ENCODE measurements around the gene MAD1L1. TPM values are rescaled to one million over a fixed set of nuclear protein-coding genes. Genes with fewer than 3 reads are reported as not detected.

The MAD1L1 gene
- total and polyA plus RNA-seq, 2 of the 8 experiments (the other 6 are each of a cell fraction or from before 2014, with no cell fraction given): 40.4 to 44.6 TPM

- FAIRE-seq (no peak), DNase-seq (ENCODE audit: low read depth in 1 of 2, low spot score in 2 of 2) (no peak)
- no peak for TF ChIP-seq SP4 (IDR thresholded peaks at IDR 0.05; ENCODE audit: low read length)
- TF ChIP-seq TEAD4 (IDR thresholded peaks at IDR 0.05; ENCODE audit: low read depth, low read length): no peak
- TF ChIP-seq SAP30 (IDR thresholded peaks at IDR 0.05; ENCODE audit: insufficient read depth, insufficient replicate concordance, low read length): no peak
- no peak for TF ChIP-seq TCF12 (IDR thresholded peaks at IDR 0.05; ENCODE audit: low read depth, low read length)
- no peak for TF ChIP-seq NRF1 (IDR thresholded peaks at IDR 0.05; ENCODE audit: low read depth, low read length)
- no peak for TF ChIP-seq KDM4A (IDR thresholded peaks at IDR 0.05; ENCODE audit: low read depth, low read length, severe bottlenecking)
- TF ChIP-seq GABPA (IDR thresholded peaks at IDR 0.05; ENCODE audit: borderline replicate concordance, insufficient read depth, low read length): no peak
- TF ChIP-seq BRCA1 (IDR thresholded peaks at IDR 0.05; ENCODE audit: low read depth, low read length): no peak
- TF ChIP-seq CTBP2 (IDR thresholded peaks at IDR 0.05; ENCODE audit: borderline replicate concordance, insufficient read depth, insufficient read length, low read length): no peak
- TF ChIP-seq JUND (IDR thresholded peaks at IDR 0.05; ENCODE audit: low read length): no peak
- TF ChIP-seq CBX5 (IDR thresholded peaks at IDR 0.05; ENCODE audit: low read depth, low read length): no peak
- TF ChIP-seq NANOG (IDR thresholded peaks at IDR 0.05; ENCODE audit: insufficient read depth, low read depth, low read length, poor library complexity, severe bottlenecking): no peak
These were observed 200.5 kb downstream of the MAD1L1 start for GRCh38 chr7:2032030-2032875.

More at GRCh38 chr7:2032030-2032875, 200.5 kb downstream of the MAD1L1 start:
- no peak overlapping the region for H3K4ac ChIP-seq (replicated peaks; ENCODE audit: insufficient read length, low read depth, low read length)
- H3K9ac ChIP-seq (replicated peaks in 1 of 4; ENCODE audit: extremely low read depth in 1 of 4, low read depth in 3 of 4, low read length in 3 of 4): no peak overlapping the region
- CTCF ChIA-PET (ENCODE audit: partially characterized antibody): interaction anchor here (0.8 to 2.3 kb wide), 6 partner anchors 9 to 112 kb away, joined by 3 to 7 read pairs (median 4); no protein-coding TSS in a partner anchor
- 83% methylated on average over 26 of the region's 26 CpGs; no CpG with 5 or more reads in 1 of the 2 experiments for WGBS, 2 experiments (ENCODE audit: extremely low coverage in 1 of 2, insufficient coverage in 1 of 2, insufficient read length in 1 of 2, insufficient replicate concordance in 2 of 2, low coverage in 1 of 2, low lambda C conversion rate in 2 of 2, missing lambda C conversion rate in 1 of 2)
- peaks cover 0 to 16% (median 3%) of the 10 kb centered on the region in 4 experiments; a peak in 2 of 7 replicates for H3K4me1 ChIP-seq (replicated peaks in 1 of 4; ENCODE audit: control insufficient read depth in 3 of 4, insufficient read depth in 4 of 4, low read length in 3 of 4)
- H2AK5ac ChIP-seq (ENCODE audit: low read depth, low read length): 0 out of 2 replicates have a peak overlapping the region, but pooled peaks have one; percentile 26
- no peak overlapping the region for H4K91ac ChIP-seq (replicated peaks; ENCODE audit: insufficient read length, low read length)
- H3K36me3 ChIP-seq (ENCODE audit: control insufficient read depth in 2 of 4, insufficient read depth in 4 of 4, low read length in 3 of 4): no peaks in the 10 kb centered on the region
- H3K4me3 ChIP-seq (ENCODE audit: extremely low read depth in 1 of 4, insufficient read depth in 2 of 4, low read depth in 3 of 4, low read length in 4 of 4): no peak overlapping the region
- no peak overlapping the region; the same call in 1 of the 2 replicates for H4K8ac ChIP-seq (ENCODE audit: extremely low read depth, insufficient read depth, low read length)
- no peaks in the 10 kb centered on the region; a peak in 1 of 4 replicates for H3K79me2 ChIP-seq (ENCODE audit: control insufficient read depth in 1 of 2, insufficient read depth in 2 of 2, low read length in 2 of 2)
- peaks cover 0 to 5% of the 10 kb centered on the region in 2 experiments for H4K20me1 ChIP-seq (replicated peaks in 1 of 2; ENCODE audit: control insufficient read depth in 1 of 2, insufficient read depth in 2 of 2, low read length in 2 of 2)
- H4K5ac ChIP-seq (ENCODE audit: insufficient read length, low read depth, low read length): no peak overlapping the region
- H2BK5ac ChIP-seq (ENCODE audit: low read depth, low read length): 0 out of 2 replicates have a peak overlapping the region, but pooled peaks have one; percentile 61
- no peak overlapping the region for H2BK12ac ChIP-seq (ENCODE audit: low read depth, low read length)
- H3K23ac ChIP-seq (ENCODE audit: insufficient read length): no peak overlapping the region
- H2BK120ac ChIP-seq (replicated peaks; ENCODE audit: low read depth, low read length): no peak overlapping the region
- H3K4me2 ChIP-seq (ENCODE audit: insufficient read depth in 1 of 2, low read depth in 2 of 2, low read length in 2 of 2): no peak overlapping the region
- H3K9me3 ChIP-seq (ENCODE audit: insufficient read depth in 2 of 2, low read depth in 1 of 2, low read length in 1 of 2): no peaks in the 10 kb centered on the region
- no peak overlapping the region for H3K27ac ChIP-seq (ENCODE audit: low read depth, low read length)
- H2BK20ac ChIP-seq (ENCODE audit: low read length): no peak overlapping the region
- no peak overlapping the region for H3K18ac ChIP-seq (ENCODE audit: extremely low read depth, low read length)
- no peak overlapping the region for H2AFZ ChIP-seq (ENCODE audit: low read length)
- no peaks in the 10 kb centered on the region for H3K23me2 ChIP-seq (ENCODE audit: low read depth, low read length)
- H3K79me1 ChIP-seq (ENCODE audit: low read depth, low read length): peaks cover 9% of the 10 kb centered on the region
- H3K27me3 ChIP-seq (replicated peaks in 1 of 4; ENCODE audit: control insufficient read depth in 3 of 4, extremely low read depth in 1 of 4, insufficient read depth in 3 of 4, low read length in 3 of 4): no peaks in the 10 kb centered on the region
- no peak overlapping the region for H3K14ac ChIP-seq (ENCODE audit: insufficient read length)
- H2BK15ac ChIP-seq (ENCODE audit: low read length): no peak overlapping the region
- no peak overlapping the region for H3K56ac ChIP-seq (replicated peaks; ENCODE audit: insufficient read length, low read depth, low read length)
- POLR2A ChIA-PET (ENCODE audit: partially characterized antibody): no interaction called here
